ENCODE data around the gene ABI2. TPM values are rescaled to one million over a fixed set of nuclear protein-coding genes. Genes with fewer than 3 reads are reported as not detected.

ABI2 gene
- total and polyA plus RNA-seq, 12 donors = 10.2 to 61.2 (median 33.7) TPM

DNA sequence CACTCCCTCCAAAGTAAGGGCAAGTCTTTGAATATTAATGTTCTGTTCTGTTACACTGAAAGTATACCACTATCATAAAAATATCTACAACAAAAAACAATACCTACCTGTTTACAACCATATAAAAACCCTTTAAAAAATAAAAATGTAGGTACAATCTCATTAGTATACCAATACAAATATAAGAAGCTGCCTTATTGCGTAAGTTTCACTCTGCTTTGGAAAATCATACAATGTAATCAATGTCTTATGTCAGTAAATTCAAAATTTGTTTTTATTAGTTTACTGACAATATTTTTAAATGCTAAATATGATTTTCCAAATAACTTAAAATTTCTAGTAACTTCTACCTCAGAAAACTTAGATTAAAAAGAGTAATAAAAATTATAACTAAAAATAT is 134.1 kb downstream of the ABI2 start:
- no peak overlapping the region for H3K4me3 ChIP-seq
- H3K36me3 ChIP-seq (replicated peaks in 1 of 2) = peaks cover 0 to 38% of the 10 kb centered on the region in 2 donors
- intact Hi-C loops (cut with DNase I) = no loop called here
- H3K4me1 ChIP-seq (replicated peaks in 1 of 2) = peaks cover 0 to 8% of the 10 kb centered on the region in 2 donors
- no peaks in the 10 kb centered on the region for H3K27me3 ChIP-seq
- DNase-seq = no peak
- no peak overlapping the region for H3K27ac ChIP-seq
- TF ChIP-seq POLR2A (IDR thresholded peaks at IDR 0.05) = no peak
- TF ChIP-seq, protein P1, sequence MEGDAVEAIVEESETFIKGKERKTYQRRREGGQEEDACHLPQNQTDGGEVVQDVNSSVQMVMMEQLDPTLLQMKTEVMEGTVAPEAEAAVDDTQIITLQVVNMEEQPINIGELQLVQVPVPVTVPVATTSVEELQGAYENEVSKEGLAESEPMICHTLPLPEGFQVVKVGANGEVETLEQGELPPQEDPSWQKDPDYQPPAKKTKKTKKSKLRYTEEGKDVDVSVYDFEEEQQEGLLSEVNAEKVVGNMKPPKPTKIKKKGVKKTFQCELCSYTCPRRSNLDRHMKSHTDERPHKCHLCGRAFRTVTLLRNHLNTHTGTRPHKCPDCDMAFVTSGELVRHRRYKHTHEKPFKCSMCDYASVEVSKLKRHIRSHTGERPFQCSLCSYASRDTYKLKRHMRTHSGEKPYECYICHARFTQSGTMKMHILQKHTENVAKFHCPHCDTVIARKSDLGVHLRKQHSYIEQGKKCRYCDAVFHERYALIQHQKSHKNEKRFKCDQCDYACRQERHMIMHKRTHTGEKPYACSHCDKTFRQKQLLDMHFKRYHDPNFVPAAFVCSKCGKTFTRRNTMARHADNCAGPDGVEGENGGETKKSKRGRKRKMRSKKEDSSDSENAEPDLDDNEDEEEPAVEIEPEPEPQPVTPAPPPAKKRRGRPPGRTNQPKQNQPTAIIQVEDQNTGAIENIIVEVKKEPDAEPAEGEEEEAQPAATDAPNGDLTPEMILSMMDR (IDR thresholded peaks at IDR 0.05) = no peak
- WGBS, 4 donors = 96 to 100% (median 98%) methylated on average over 1 of the region's 1 CpG
- no peaks in the 10 kb centered on the region for H3K9me3 ChIP-seq (replicated peaks in 1 of 3)

DNA sequence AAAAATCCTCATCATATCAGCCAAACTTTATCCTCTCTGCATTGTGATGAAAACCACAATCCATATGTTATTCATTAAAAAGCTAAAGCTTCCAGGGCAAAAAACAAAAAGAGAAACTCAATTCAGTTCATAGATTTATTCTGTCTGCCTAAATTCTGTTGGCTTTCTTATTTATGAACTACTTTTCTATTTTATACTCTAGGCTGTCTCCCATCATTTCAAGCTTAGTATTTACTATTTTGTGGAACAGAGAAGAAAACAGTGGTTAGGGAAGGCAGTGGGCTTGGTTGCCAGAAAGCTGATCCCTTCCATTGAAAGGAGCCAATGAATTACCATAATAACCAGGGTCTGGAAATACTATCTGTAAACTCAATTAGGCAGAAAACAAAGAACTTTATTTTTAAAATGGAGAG is 135.1 kb downstream of the ABI2 start:
- no peak for DNase-seq
- no peak overlapping the region for H3K4me3 ChIP-seq
- no peaks in the 10 kb centered on the region for H3K9me3 ChIP-seq (replicated peaks in 1 of 3)
- H3K27me3 ChIP-seq = no peaks in the 10 kb centered on the region
- peaks cover 0 to 8% of the 10 kb centered on the region in 2 donors for H3K4me1 ChIP-seq (replicated peaks in 1 of 2)
- H3K36me3 ChIP-seq (replicated peaks in 1 of 2) = peaks cover 0 to 29% of the 10 kb centered on the region in 2 donors
- no peak overlapping the region for H3K27ac ChIP-seq
- intact Hi-C loops (cut with DNase I) = no loop called here
- TF ChIP-seq, protein P1 (IDR thresholded peaks at IDR 0.05) = no peak
- TF ChIP-seq POLR2A (IDR thresholded peaks at IDR 0.05) = no peak

DNA sequence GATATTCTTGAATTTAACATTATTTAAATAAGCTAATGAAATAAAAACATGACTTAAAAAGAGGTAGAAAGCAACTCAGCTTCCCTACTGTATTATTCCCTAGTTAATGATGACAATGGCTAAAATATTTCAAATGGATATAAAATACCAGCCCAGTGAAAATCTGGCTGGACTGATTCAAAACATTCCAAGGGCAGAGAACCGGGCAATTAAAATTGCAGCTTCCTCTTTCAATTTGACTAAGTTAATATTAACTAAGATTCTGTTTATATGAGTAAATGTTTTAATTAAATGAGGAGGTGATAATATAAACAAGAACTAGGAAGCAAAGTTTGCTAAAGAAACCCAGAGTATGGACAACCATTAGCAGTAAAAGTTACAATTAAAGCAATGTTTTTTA is 141.4 kb downstream of the ABI2 start:
- no peak overlapping the region for H3K27ac ChIP-seq
- WGBS, 4 donors = 8 to 25% (median 15%) methylated on average over 1 of the region's 1 CpG
- TF ChIP-seq, protein P1 (IDR thresholded peaks at IDR 0.05) = no peak
- TF ChIP-seq POLR2A (IDR thresholded peaks at IDR 0.05) = no peak
- H3K4me3 ChIP-seq = no peak overlapping the region
- no peaks in the 10 kb centered on the region for H3K9me3 ChIP-seq (replicated peaks in 1 of 3)
- no peaks in the 10 kb centered on the region for H3K36me3 ChIP-seq (replicated peaks in 1 of 2)
- intact Hi-C loops (cut with DNase I) = no loop called here
- peaks cover 0 to 7% of the 10 kb centered on the region in 2 donors for H3K4me1 ChIP-seq (replicated peaks in 1 of 2)
- no peaks in the 10 kb centered on the region for H3K27me3 ChIP-seq
- DNase-seq = no peak

DNA sequence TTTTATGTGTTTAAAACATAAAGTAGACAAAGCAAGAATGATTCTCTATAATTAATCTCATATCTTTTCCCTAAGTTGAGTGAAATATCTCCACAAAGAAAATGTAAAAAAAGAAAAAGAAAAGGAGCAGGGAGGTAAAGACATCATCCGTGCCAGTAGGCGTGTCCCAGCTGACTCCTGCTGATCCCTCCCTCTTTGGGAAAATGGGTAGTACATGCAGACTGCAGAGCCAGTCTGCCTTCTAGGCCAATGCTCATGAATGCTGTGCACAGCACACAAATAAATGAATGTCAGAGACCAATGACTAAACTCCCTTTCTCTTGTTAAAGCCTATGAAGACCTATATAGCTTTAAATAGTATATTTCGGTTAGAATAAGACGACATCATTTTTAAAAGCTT is 142.2 kb downstream of the ABI2 start:
- peaks cover 0 to 7% of the 10 kb centered on the region in 2 donors for H3K4me1 ChIP-seq (replicated peaks in 1 of 2)
- H3K4me3 ChIP-seq = no peak overlapping the region
- TF ChIP-seq POLR2A (IDR thresholded peaks at IDR 0.05) = no peak
- TF ChIP-seq, protein P1 (IDR thresholded peaks at IDR 0.05) = no peak
- DNase-seq = no peak
- H3K36me3 ChIP-seq (replicated peaks in 1 of 2) = no peaks in the 10 kb centered on the region
- H3K27ac ChIP-seq = no peak overlapping the region
- WGBS, 4 donors = 81 to 84% (median 84%) methylated on average over 4 of the region's 4 CpGs
- no peaks in the 10 kb centered on the region for H3K27me3 ChIP-seq
- intact Hi-C loops (cut with DNase I) = no loop called here
- no peaks in the 10 kb centered on the region for H3K9me3 ChIP-seq (replicated peaks in 1 of 3)
